GM21526 (cell line): ENCODE results near the gene ULBP2.
"Not testable (repeated sequence)": the region's sequence is repeated elsewhere in the genome, so short reads cannot be mapped to it uniquely, and the experiment has no call there.

Experiments used
- ATAC-seq: cut with Tn5 transposase; IDR thresholded peaks from one replicate; pipeline ENCODE4 v1.9.1; 2021; ENCODE audit warnings: moderate library complexity; ENCODE audit not compliant: unreplicated experiment, low FRiP score

The ULBP2 gene

DNA sequence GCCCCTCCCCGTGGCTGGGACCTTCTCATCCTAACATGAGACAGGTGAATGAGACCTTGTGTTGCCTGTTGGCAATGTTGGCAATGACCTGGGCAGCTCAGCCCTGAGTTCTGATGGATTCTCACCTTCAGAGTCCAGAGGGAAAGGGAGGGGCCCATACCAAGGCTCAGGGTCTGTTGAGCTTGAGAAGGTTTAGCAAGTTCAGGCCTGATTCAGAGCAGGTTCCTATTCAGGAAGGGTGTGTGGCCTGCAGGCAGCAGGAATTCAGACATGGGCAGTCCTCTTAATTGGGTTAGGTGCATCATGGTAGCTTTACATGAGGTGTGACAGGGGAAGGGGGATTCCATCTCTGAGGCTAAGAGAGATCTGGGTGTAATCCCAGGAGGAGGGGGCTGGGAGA lies 5.7 kb downstream of the ULBP2 start:
- not testable (repeated sequence) for ATAC-seq

DNA sequence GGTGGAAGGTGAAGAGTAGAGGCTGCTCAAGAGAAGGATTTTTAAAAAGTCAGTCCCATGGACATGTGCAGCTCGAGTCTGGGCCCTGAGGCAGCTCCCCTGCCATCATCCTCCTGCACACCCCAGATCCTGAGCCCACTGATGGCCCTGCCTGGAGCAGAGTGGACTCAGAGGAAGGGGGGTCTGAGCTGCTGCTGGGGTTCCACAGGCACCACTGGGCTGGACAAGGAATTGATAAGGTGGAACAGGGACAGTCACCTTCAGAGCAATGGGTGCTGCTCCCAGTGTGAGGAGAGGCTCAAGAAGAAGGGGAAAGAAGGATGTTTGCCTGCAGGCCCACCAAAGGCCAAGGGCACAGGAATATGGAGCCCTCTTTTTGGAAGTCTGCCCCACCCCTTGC lies 6.2 kb downstream of the ULBP2 start:
- no peak for ATAC-seq

DNA sequence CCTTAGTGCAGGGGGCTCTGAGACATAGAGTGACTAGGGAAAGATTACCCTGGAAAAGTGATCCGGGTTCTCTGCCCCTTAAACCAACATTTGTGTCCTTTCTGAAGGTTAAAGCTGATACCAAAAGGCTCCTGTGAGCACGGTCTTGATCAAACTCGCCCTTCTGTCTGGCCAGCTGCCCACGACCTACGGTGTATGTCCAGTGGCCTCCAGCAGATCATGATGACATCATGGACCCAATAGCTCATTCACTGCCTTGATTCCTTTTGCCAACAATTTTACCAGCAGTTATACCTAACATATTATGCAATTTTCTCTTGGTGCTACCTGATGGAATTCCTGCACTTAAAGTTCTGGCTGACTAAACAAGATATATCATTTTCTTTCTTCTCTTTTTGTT lies 6.8 kb downstream of the ULBP2 start:
- no peak for ATAC-seq

DNA sequence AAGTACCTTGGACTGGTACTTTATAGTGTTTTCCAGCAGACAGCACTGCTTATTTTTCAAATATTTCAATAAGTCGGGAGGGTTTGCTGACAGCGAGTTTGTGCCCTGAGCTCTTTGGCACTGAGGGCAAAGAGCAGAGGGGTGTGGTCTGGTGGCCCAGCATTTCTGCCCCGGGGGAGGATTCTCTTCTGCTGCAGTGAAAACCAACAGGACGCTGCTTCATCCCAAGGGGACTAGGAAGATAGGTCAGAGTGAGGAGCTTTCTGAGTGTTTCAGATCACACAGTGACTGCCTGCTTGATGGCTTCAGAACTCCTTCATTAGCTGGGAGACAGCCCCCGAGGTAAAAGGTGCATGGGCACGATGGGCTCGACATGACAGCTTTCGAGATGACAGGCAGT lies 8.6 kb downstream of the ULBP2 start:
- no peak for ATAC-seq

DNA sequence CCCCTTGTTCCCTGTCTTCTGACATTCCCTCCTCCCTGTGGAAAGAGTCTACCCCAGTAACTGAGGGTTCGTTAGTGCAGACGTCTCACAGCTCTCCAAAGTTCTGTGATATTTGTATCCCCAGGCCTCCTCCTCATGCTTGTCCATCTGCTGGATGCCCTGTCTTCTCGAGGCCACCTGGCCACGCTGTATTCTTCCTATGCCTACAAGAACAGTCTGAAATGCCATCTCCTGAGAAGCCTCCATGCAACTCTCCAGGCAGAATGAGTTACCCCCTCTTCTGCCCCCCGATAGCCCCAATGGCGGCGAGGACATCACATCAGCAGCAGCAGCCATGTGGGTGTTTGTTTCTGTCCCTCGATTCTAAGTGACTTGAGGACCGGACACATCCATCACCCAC lies 9.3 kb downstream of the ULBP2 start:
- ATAC-seq = no peak

DNA sequence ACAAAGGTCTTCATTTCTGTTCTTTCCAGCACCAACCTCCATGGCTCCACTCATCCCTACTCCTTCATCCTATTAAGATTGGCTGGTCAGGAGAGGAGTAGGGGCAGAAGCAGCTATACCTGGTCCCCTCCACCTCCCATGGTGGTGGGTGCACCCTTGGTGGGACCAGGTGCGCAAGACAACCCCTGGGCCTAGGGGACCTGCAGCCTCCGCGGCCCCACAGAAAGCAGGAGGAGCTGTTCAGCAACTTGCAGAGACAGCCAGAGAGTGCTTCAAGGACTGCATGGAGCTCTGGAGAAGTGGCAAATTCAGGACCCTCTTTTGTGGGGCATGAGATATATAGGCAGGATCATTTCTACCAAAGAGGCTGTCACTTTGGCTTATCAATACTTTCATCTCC lies 9.8 kb downstream of the ULBP2 start:
- ATAC-seq = no peak

DNA sequence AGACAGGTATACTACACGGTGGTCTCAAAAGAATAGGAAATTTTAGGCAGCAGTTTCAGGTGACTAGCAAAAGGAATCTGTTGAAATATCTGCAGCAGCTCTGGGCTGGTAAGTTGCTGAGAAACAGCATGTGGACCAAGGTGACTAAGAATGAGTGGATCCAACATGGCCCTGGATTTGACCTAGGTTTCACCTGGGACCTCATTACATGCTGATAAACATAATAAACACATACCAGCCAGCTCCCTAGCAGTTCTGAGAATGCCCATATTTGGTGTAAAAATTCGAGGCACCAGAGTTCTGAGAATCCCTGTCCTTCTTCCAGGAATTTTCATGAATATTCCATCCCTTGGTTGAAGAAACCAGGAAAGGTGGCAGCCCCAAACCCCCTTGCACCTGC lies 11.6 kb downstream of the ULBP2 start:
- ATAC-seq = not testable (repeated sequence)

DNA sequence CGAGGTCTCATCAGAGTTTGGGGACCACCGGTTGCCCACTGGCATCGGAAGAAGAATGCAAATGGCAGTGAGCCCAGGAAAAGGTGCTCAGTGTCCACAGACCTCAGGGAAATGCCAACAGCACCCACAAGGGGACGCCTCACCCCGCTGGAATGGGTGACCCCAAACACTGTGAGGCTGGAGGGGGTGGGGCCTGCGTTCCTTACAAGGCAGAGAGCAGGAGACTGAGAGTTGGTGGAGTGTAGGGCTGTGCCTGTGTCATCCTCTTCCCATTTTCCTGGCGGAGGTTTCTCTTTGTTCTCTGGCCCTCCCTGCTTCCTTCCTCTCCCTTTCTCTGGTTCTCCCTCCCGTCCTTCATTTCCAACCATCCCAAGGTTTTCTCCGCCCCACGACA lies 12.1 kb downstream of the ULBP2 start:
- not testable (repeated sequence) for ATAC-seq

DNA sequence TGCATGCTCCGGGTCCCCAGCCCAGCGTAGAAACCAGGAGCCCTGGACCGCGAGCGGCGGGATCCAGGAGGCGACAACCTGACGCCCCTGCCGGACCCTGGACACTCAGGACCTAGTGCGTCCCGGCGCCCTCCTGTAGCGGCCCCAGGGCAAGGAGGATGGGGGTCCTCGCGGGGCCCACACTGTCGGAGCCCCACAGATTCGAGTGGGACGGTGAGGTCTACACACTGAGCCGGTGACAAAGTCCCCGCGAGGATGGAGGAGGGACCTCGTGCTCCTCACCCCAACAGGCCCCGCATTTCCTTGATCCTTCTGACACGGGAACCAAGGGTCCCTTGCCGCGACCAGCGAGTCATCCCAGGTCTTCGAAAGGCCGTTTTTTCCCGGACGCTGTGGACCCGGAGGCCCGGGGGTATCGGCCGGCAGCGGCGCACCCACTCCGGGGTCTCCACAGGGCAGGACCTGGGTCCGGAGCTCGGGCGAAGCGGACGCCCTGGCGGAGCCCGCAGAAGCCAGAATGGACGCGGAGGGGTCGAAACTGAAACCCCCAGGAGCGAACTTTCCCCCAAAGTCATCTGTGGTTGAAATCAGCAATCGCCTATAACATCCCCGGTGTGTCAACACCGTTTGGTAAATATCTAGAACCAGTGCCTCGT lies 12.6 kb downstream of the ULBP2 start:
- ATAC-seq = not testable (repeated sequence)

DNA sequence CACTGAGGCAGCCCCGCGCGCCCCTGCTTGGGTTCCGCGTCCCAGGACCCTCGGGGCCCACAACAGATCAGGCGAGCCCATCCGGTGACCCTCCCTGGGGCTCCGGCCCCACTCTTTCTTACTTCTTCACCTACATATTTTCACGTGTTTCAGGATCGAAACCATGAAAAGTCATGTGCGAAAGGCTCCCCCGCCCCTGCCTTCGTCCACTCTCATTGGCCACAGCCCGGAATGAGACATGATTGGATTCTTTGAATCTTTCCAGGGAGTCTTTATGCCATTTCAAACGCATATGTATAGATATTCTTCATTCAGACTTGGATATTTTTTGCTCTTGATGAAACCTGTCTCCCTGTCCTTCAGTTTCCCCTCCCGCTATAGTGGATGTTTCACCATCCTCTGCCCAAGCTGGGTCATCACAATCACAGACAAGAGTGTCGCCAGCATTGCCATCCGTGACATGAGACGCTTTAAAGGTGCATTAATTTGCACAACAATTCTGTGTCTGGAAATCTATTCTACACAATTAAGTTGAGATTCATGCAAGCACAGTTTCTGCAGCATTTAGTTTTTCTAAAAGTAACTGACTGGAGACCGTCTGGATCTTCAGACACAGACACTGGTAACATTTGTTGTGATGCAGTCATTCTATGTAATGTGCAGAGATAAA lies 13.3 kb downstream of the ULBP2 start:
- not testable (repeated sequence) for ATAC-seq

DNA sequence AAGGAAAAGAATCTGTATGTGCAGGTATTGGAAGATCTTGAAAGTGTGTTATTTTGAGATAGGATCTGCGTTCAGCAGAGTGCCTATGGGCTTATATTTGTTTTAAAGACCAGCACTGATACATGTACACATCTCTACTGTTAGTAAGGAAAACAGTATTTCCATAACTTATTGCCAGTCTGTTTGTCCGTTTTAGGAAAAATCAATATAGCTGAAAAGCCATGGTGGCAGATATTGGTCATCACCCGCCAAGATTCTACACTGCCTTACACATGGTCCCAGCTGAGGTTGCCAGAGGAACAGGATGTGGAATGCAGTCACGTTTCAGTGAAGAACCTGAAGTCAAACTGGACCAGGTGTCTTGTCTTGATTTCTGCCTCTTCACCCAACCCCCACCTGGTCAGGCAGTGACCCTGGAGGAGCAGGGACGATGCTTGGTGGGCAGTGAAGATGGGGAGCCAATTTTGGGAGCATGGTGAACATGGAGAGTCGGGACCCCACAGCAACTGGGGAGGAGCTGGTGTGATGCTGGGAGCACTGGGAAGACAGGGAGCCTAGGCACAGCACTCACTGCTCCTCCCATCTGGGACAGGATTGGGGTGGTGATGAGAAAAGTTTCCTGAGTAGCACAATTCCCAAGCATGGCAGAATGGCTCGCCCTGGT lies 14.0 kb downstream of the ULBP2 start:
- ATAC-seq = not testable (repeated sequence)

DNA sequence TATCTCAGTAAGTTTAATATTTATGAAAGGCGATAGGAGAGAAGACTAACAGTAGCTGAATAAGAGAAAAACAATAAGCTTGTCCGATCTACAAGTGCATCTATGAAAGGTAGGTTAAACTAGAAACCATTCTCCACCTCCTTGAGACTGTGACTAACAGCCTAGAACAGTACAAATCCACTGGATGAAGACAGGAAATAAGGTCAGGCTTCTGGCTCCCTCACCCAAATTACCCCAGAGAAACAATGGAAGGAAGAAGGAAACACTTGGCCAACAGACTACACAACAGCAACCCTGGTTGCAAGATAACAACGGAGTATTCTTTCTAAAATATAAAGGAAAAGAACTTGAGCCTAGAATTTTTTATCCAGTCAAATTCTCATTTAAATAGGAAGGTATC lies 16.3 kb downstream of the ULBP2 start:
- ATAC-seq = not testable (repeated sequence)

DNA sequence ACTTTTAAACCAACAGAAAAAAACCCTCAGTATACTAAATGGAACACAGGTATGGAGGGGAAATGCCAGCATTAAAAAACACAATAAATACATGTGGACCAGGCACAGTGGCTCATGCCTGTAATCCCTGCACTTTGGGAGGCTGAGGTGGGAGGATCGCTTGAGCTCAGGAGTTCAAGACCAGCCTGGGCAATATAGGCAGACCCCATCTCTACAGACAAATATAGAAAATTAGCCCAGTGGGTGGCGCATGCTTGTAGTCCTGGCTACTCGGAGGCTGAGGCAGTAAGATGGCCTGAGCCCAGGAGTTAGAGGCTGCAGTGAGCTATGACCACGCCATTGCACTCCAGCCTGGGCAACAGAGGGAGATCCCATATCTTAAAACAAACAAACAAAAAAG lies 18.0 kb downstream of the ULBP2 start:
- ATAC-seq = not testable (repeated sequence)

DNA sequence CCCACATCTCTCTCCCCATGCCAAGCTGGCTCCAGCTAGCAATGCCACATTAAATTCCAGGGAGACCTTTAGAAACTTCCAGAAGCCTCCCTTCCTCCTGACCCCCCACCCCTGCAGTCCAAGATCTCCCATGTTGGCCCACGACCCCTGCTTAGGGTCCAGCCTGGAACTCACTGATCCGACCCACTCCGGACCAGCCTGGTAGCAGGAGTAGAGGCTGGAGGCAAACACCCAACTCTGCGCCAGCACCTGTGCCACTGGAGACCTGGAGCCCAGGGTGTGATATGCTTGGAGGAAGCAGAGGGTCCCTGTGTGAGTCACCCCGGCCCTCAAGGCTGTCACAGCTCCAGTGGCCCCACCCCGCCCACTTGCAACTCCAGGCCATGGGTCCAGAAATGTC lies 18.7 kb downstream of the ULBP2 start:
- no peak for ATAC-seq

DNA sequence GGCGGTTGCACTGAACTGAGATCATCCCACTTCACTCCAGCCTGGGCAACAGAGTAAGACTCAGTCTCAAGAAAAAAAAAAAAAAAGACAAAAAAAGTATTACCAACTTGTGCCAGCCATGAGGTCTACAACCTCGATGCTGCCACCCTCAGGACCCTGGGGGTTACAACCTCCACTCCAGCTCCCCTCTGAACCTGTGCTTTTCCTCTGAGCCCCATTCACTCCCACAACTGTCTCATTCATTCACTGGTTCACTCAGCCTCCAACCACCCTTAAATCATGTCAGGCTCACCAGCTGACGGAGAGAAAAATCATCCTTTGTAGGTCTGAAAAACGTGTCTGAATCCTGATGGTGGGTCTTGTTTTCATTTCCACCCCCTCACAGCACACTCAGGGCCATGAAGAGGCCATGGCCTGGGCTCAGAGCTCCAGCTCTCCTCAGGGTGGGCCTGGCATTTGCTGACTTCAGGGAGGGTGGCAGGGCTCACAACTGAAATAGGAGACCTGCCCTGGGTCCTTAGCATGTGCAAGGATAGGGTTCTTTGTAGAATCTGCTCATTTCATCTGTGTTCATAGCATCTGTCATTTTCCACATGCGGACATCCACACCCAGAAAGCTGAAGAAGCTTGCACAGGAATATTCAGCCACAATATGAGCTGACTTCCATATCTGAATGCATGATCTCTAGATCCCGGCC lies 20.1 kb downstream of the ULBP2 start:
- no peak for ATAC-seq

DNA sequence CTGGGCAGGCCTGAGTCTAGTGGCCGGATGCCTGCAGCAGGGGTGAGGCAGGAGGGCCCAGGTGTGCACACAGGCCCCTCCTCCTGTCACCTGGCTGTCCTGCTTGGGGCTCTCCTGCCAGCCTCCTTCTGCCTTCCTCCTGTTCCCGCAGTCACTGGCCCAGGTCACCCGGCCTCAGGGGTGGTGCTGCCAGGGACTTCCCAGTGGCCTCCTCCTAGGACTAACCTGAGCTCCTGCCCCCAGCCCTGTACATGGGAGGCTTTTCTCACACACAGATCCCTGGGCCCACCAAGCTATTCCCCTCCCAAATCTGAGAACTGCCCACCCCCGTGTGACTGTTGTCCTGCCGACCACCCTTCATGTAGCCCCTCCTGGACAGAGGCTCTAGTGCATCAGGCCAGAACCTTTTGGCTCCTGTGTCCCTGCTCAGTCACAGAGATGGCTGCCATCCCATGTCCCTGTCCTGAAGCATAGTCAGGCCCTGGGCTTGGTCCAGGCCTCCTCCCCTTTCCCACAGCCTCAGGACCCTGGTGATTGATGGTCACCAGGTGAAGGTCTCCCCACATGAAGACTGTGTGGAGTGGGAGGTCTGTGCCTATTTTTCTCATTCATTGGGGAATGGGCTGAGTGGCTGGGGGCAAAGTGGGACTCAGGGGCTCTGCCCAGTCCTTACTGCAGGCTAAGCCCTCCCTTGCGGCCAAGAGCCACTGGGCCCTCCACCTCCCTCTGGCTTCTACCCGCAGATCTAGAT lies 20.8 kb downstream of the ULBP2 start:
- no peak for ATAC-seq

DNA sequence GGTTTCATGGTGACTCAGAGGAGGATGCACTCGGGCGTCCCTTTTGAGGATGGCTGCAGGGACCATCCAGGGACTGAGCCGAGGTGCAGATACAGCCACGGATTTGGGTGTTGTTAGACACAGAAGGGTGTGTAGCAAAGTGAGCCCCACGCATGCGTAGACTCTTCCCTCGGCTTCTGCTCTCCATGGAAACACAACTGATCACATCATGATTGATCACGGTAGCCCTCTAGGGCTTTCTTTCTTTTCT lies 21.3 kb downstream of the ULBP2 start:
- ATAC-seq = no peak

DNA sequence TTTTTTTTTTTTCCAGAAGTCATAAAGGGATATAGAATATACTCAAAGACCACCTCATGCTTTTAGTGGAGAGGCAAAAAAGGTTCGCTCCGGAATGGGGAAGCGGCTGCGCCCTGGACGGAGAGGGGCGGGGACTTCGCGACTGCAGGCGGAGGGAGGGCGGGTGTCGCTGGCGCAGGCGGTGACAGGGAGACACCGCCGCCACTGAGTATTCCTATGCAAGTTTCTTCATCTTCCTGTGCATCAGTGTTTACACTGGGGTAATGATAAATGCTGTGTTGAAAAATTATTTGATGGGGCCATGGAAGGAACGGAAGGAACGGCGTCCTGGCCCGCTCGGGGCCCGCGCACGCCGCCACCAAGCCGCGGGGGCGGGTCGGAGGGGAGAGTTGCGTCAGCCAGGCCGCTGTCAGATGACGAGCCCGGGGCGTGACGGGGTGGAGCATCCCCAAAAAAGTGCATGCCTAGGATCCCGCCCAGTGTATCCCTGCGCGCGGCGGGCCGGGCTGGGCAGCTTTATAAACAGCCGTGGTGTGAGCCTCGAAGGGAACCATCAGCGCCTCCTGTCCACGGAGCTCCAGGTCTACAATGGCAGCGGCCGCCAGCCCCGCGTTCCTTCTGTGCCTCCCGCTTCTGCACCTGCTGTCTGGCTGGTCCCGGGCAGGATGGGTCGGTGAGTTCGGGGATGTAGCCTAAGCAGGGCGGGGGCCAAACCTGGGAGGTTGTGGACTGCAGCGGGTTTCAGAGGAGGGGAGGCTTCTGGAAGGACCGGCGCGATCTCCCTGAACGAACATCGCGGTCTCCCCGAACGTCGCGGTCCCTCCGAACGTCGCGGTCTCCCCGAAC lies 21.9 kb downstream of the ULBP2 start, which contains the start of gene ULBP1:
Gene ULBP1 (plus strand): TSS at position 482 of the 846 bp plus-strand sequence. CDS start 107 bp downstream, at position 589.
- peak; percentile 56 for ATAC-seq

DNA sequence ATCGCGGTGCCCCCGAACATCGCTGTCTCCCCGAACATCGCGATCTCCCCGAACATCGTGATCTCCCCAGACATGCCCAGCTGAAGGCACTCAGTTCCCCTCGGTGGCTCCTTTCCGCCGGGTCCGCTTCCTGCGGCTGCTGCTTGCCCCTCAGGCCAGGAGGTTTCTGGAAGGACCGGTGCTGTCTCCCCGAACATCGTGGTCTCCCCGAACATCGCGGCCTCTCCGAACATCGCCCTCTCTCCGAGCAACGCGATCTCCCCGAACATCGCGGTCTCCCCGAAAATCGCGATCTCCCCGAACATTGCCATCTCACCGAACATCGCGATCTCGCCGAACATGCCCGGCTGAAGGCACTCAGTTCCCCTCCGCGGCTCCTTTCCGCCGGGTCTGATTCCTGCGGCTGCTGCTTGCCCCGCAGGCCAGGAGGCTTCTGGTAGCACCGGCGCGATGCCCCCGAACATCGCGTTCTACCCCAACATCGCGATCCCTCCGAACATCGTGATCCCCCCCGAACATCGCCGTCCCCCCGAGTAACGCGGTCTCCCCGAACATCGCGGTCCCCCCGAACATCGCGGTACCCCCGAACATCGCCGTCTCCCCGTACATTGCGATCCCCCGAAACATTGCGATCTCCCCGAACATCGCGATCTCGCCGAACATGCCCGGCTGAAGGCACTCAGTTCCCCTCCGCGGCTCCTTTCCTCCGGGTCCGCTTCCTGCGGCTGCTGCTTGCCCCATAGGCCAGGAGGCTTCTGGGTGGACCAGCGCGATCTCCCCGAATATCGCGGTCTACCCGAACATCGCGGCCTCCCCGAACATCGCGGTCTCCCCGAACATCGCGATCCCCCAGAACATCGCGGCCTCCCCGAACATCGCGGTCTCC lies 22.7 kb downstream of the ULBP2 start:
- no peak for ATAC-seq
